HG03460 (cell line): Measurements from ENCODE around the gene ABCF2.

Experiments used
- ATAC-seq: cut with Tn5 transposase; IDR thresholded peaks from one replicate; pipeline ENCODE4 v1.9.1; 2021; ENCODE audit not compliant: unreplicated experiment

The ABCF2 gene

GRCh38 chr7:151226560-151226874 lies 488 bp downstream of the ABCF2 start:
- ATAC-seq, result no peak

- no peak for ATAC-seq
These were observed 976 bp downstream of the ABCF2 start for GRCh38 chr7:151225948-151226510.

GRCh38 chr7:151223728-151224127 lies 3.3 kb downstream of the ABCF2 start:
- no peak for ATAC-seq

GRCh38 chr7:151218170-151218569 lies 8.8 kb downstream of the ABCF2 start:
- ATAC-seq, result no peak

- no peak for ATAC-seq
These were observed 11.6 kb downstream of the ABCF2 start for GRCh38 chr7:151215396-151215795.

GRCh38 chr7:151213826-151214225 lies 13.2 kb downstream of the ABCF2 start:
- no peak for ATAC-seq

GRCh38 chr7:151212626-151213025 lies 14.4 kb downstream of the ABCF2 start:
- ATAC-seq, result no peak

GRCh38 chr7:151211155-151211772 lies 15.7 kb downstream of the ABCF2 start:
- no peak for ATAC-seq

- no peak for ATAC-seq
These were observed 16.7 kb downstream of the ABCF2 start, which contains the start of gene H2BK1 for GRCh38 chr7:151210087-151210854. TSS of gene H2BK1 (minus strand) at chr7:151210488. CDS start at chr7:151210318, 170 bp downstream.

- ATAC-seq, result no peak
These were observed 17.4 kb downstream of the ABCF2 start for GRCh38 chr7:151209588-151209987.

GRCh38 chr7:151208253-151208862 lies 18.6 kb downstream of the ABCF2 start:
- ATAC-seq, result no peak

- ATAC-seq, result no peak
These were observed 19.2 kb downstream of the ABCF2 start for GRCh38 chr7:151207804-151208203.

GRCh38 chr7:151207315-151207714 lies 19.7 kb downstream of the ABCF2 start:
- no peak for ATAC-seq

- ATAC-seq, result no peak
These were observed 20.1 kb downstream of the ABCF2 start for GRCh38 chr7:151206914-151207313.

GRCh38 chr7:151205730-151206129 lies 21.3 kb downstream of the ABCF2 start:
- no peak for ATAC-seq

GRCh38 chr7:151204383-151205032 lies 22.5 kb downstream of the ABCF2 start:
- no peak for ATAC-seq

- no peak for ATAC-seq
These were observed 24.2 kb downstream of the ABCF2 start for GRCh38 chr7:151202836-151203235.

GRCh38 chr7:151201751-151202150 lies 25.3 kb downstream of the ABCF2 start:
- no peak for ATAC-seq

GRCh38 chr7:151201344-151201743 lies 25.7 kb downstream of the ABCF2 start:
- no peak for ATAC-seq

- no peak for ATAC-seq
These were observed 27.8 kb downstream of the ABCF2 start for GRCh38 chr7:151198945-151199848.
